ENCODE measurements around the gene PHF2. TPM values are rescaled to one million over a fixed set of nuclear protein-coding genes. Genes with fewer than 3 reads are reported as not detected.

Gene PHF2
- total and polyA plus RNA-seq, 9 of the 15 experiments (the other 6 are each of a cell fraction or from before 2014, with no cell fraction given), result 0.37 to 14.4 (median 8.1) TPM

GRCh38 chr9:93670208-93671019, 94.0 kb downstream of the PHF2 start:
- H3K27me3 ChIP-seq (ENCODE audit: control insufficient read depth in 2 of 2, insufficient read depth in 2 of 2, low read length in 2 of 2), result no peaks in the 10 kb centered on the region
- intact Hi-C loops (cut with micrococcal nuclease) (no loop called here), in situ Hi-C loops (cut with MboI) (no loop called here)
- DNase-seq (ENCODE audit: extremely low read depth in 1 of 4, low spot score in 3 of 4), result no peak
- CTCF ChIA-PET (ENCODE audit: low intra/inter-chr PET ratio), result no interaction called here
- BruUV-seq (replicated peaks), result no TSS peak
- peaks cover 7% of the 10 kb centered on the region; the same call in 1 of the 3 replicates for H3K36me3 ChIP-seq (ENCODE audit: control insufficient read depth, insufficient read depth, low read length)
- H3K9ac ChIP-seq (ENCODE audit: insufficient read depth in 1 of 2, low read depth in 2 of 2, low read length in 2 of 2), result no peak overlapping the region
- H2AFZ ChIP-seq (ENCODE audit: low read depth, low read length), result no peak overlapping the region
- peaks cover 13% of the 10 kb centered on the region for H4K20me1 ChIP-seq (replicated peaks; ENCODE audit: control insufficient read depth, insufficient read depth, low read length)
- no peak overlapping the region for H3K4me3 ChIP-seq
- H3K79me2 ChIP-seq (ENCODE audit: control insufficient read depth, insufficient read depth, low read length), result no peaks in the 10 kb centered on the region
- peaks cover 7 to 33% of the 10 kb centered on the region in 2 experiments; a peak in 4 of 5 replicates for H3K4me1 ChIP-seq (replicated peaks in 1 of 2; ENCODE audit: control insufficient read depth in 2 of 2, insufficient read depth in 2 of 2, low read length in 2 of 2)
- H3K9me3 ChIP-seq (replicated peaks; ENCODE audit: control insufficient read depth, insufficient read depth, low read depth, low read length), result no peaks in the 10 kb centered on the region
- WGBS (ENCODE audit: insufficient coverage, low coverage, missing lambda C conversion rate), result 80% methylated on average over 7 of the region's 8 CpGs
- FAIRE-seq, result no peak
- H3K9me1 ChIP-seq (ENCODE audit: control insufficient read depth, insufficient read depth, low read length), result no peaks in the 10 kb centered on the region
- POLR2A ChIA-PET, result interaction anchor here (0.8 kb wide), 1 partner anchor 12 kb away, joined by 3 read pairs; no protein-coding TSS in a partner anchor
- H3K27ac ChIP-seq (ENCODE audit: extremely low read depth, low read depth, low read length), result no peak overlapping the region
- no peak overlapping the region for H3K4me2 ChIP-seq (ENCODE audit: insufficient read depth, low read length)
- no peak for ATAC-seq
- TF ChIP-seq TOE1 (IDR thresholded peaks at IDR 0.05; ENCODE audit: borderline replicate concordance) (no peak), TOE1 (CRISPR knock-in tag; IDR thresholded peaks at IDR 0.05; ENCODE audit: borderline replicate concordance, low read depth) (no peak), RBM15 (IDR thresholded peaks at IDR 0.05; ENCODE audit: insufficient read depth, low read length) (no peak), C11orf30 (IDR thresholded peaks at IDR 0.05; ENCODE audit: low read depth) (no peak), KDM4B (IDR thresholded peaks at IDR 0.05; ENCODE audit: borderline replicate concordance in 2 of 2, low read depth in 1 of 2) (no peak), SMARCB1 (IDR thresholded peaks at IDR 0.05; ENCODE audit: insufficient read length, low read depth) (no peak), ZEB2 (IDR thresholded peaks at IDR 0.05) (peak; percentile 49; the same call in 1 of the 2 replicates), BACH1 (tag; IDR thresholded peaks at IDR 0.05) (no peak), TCF15 (CRISPR knock-in tag; IDR thresholded peaks at IDR 0.05) (no peak), TRIM24 (IDR thresholded peaks at IDR 0.05) (no peak)
- TF ChIP-seq, protein P1, sequence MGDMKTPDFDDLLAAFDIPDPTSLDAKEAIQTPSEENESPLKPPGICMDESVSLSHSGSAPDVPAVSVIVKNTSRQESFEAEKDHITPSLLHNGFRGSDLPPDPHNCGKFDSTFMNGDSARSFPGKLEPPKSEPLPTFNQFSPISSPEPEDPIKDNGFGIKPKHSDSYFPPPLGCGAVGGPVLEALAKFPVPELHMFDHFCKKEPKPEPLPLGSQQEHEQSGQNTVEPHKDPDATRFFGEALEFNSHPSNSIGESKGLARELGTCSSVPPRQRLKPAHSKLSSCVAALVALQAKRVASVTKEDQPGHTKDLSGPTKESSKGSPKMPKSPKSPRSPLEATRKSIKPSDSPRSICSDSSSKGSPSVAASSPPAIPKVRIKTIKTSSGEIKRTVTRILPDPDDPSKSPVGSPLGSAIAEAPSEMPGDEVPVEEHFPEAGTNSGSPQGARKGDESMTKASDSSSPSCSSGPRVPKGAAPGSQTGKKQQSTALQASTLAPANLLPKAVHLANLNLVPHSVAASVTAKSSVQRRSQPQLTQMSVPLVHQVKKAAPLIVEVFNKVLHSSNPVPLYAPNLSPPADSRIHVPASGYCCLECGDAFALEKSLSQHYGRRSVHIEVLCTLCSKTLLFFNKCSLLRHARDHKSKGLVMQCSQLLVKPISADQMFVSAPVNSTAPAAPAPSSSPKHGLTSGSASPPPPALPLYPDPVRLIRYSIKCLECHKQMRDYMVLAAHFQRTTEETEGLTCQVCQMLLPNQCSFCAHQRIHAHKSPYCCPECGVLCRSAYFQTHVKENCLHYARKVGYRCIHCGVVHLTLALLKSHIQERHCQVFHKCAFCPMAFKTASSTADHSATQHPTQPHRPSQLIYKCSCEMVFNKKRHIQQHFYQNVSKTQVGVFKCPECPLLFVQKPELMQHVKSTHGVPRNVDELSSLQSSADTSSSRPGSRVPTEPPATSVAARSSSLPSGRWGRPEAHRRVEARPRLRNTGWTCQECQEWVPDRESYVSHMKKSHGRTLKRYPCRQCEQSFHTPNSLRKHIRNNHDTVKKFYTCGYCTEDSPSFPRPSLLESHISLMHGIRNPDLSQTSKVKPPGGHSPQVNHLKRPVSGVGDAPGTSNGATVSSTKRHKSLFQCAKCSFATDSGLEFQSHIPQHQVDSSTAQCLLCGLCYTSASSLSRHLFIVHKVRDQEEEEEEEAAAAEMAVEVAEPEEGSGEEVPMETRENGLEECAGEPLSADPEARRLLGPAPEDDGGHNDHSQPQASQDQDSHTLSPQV (IDR thresholded peaks at IDR 0.05), result no peak
- TF ChIP-seq, protein P2, sequence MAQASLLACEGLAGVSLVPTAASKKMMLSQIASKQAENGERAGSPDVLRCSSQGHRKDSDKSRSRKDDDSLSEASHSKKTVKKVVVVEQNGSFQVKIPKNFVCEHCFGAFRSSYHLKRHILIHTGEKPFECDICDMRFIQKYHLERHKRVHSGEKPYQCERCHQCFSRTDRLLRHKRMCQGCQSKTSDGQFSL (CRISPR knock-in tag; IDR thresholded peaks at IDR 0.05), result peak; percentile 48; the same call in 1 of the 2 replicates
- TF ChIP-seq, protein P2 (tag; IDR thresholded peaks at IDR 0.05), result no peak
- TF ChIP-seq, protein P3, sequence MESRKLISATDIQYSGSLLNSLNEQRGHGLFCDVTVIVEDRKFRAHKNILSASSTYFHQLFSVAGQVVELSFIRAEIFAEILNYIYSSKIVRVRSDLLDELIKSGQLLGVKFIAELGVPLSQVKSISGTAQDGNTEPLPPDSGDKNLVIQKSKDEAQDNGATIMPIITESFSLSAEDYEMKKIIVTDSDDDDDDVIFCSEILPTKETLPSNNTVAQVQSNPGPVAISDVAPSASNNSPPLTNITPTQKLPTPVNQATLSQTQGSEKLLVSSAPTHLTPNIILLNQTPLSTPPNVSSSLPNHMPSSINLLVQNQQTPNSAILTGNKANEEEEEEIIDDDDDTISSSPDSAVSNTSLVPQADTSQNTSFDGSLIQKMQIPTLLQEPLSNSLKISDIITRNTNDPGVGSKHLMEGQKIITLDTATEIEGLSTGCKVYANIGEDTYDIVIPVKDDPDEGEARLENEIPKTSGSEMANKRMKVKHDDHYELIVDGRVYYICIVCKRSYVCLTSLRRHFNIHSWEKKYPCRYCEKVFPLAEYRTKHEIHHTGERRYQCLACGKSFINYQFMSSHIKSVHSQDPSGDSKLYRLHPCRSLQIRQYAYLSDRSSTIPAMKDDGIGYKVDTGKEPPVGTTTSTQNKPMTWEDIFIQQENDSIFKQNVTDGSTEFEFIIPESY (CRISPR knock-in tag; IDR thresholded peaks at IDR 0.05), result peak; percentile 83
